IgD-negative memory B cell (primary cell): ENCODE measurements around the gene LENEP. TPM values are rescaled to one million over a fixed set of nuclear protein-coding genes. Genes with fewer than 3 reads are reported as not detected.
A peak's percentile ranks its signal among the peaks of the same experiment; 100 is the strongest.
"Not testable (repeated sequence)": the region's sequence is repeated elsewhere in the genome, so short reads cannot be mapped to it uniquely, and the experiment has no call there.

Experiments
- H3K27ac Mint-ChIP-seq, 3 donors: one replicate each; pipeline ENCODE4 v1.8.0; 2020 to 2022; ENCODE audit warnings: mild to moderate bottlenecking in 3 of 3, mixed read lengths in 3 of 3, moderate library complexity in 1 of 3
- H3K27me3 Mint-ChIP-seq: one replicate; pipeline ENCODE4 v1.8.0; 2021; ENCODE audit warnings: mixed read lengths
- H3K36me3 Mint-ChIP-seq: one replicate; pipeline ENCODE4 v1.8.0; 2020; ENCODE audit warnings: mild to moderate bottlenecking, mixed read lengths
- H3K4me1 Mint-ChIP-seq, 3 donors: one replicate each; pipeline ENCODE4 v1.8.0; 2020 to 2022; ENCODE audit warnings: mixed read lengths in 3 of 3, mild to moderate bottlenecking in 1 of 3
- H3K4me3 Mint-ChIP-seq, 4 donors: one replicate each; pipeline ENCODE4 v1.8.0; 2020 to 2022; ENCODE audit warnings: mild to moderate bottlenecking in 4 of 4, mixed read lengths in 4 of 4, moderate library complexity in 3 of 4
- H3K9me3 Mint-ChIP-seq, 3 donors: one replicate each; pipeline ENCODE4 v1.8.0; 2020 to 2021; ENCODE audit warnings: mixed read lengths in 3 of 3, mild to moderate bottlenecking in 1 of 3
- polyA plus RNA-seq: library from polyadenylated mRNA; unstranded; fragments of 300-500 nt; fragmentation: Illumina TruSeq; gene quantifications from one replicate; pipeline ENCODE4 v1.2.3, GENCODE V29; 2021

LENEP gene
- polyA plus RNA-seq, 1 donor from 2014 or later = not detected

DNA sequence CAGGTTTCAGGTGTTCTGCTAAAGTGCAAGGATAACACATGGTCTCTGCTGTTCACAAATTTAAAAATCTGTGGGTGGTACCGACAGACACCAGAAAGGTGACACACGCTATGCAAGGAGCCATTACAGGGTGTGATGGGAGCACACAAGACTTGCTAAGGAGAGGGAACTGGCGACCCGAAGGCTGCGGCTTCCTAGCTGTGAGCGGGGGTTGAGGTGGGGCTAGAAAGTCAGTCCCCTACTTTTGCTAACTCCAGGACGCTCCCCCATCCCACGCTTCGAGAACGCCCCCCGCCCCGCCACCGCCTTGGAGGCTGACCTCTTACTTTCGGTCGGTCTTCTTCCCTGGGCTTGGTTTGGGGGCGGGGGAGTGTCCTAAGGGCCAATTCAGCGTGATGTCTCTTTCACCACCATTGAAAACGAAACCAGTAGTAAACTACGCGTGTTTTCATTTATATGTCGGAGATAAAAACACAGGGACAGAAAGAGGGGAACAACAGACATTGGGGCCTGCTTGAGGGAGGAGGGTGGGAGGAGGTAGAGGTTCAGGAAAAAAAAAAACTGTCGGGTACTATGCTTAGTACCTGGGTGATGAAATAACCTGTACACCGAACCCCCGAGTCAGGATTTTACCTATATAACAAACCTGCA, 17.9 kb upstream of the LENEP start:
- Mint-ChIP-seq H3K36me3 (no peaks in the 10 kb centered on the region), H3K9me3 (no peaks in the 10 kb centered on the region), H3K4me1 (peaks cover 0 to 23% (median 18%) of the 10 kb centered on the region in 3 donors), H3K27ac (no peak overlapping the region), H3K27me3 (no peaks in the 10 kb centered on the region), H3K4me3 (no peak overlapping the region)

DNA sequence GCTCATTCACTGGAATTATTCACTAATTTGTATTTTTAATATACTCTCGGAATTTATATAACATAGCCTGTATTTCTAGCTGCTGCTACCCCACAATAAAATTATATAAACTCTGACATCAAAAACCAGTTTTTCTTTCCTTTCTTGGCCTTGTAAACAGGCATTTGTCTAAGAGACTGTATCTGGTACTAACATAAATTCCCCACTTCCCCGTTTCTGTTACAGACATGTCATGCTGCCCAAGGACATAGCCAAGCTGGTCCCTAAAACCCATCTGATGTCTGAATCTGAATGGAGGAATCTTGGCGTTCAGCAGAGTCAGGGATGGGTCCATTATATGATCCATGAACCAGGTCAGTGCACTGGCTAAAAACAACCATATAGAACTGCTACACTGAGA, 15.6 kb upstream of the LENEP start:
- not testable (repeated sequence) for H3K27me3 Mint-ChIP-seq, H3K36me3 Mint-ChIP-seq, H3K9me3 Mint-ChIP-seq
- Mint-ChIP-seq H3K4me1 (peaks cover 0 to 11% (median 7%) of the 10 kb centered on the region in 3 donors), H3K4me3 (peak overlapping the region in 2 of 4 donors; percentile 6), H3K27ac (peak overlapping the region in 2 of 3 donors; percentile 22 to 80)

DNA sequence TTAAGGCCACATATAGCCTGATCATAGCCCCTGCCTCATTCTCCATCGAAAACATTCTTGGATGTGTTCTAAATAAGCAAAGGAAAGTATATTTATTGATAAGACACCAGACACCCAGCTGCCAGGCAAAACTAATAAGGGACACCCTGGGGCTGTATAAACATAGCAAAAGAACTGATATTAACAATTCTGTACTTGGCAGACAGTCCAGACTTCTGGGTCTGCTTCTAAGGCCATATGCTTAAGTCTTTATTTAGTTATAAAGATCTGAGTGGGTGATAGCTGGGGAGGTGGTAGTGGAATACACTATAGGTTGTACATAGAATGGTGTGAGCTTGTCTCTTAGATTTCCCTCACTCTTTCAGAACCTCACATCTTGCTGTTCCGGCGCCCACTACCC, 15.0 kb upstream of the LENEP start:
- H3K27me3 Mint-ChIP-seq = no peaks in the 10 kb centered on the region
- no peak overlapping the region for H3K27ac Mint-ChIP-seq
- peaks cover 0 to 8% (median 7%) of the 10 kb centered on the region in 3 donors for H3K4me1 Mint-ChIP-seq
- peaks cover 2% of the 10 kb centered on the region for H3K36me3 Mint-ChIP-seq
- H3K4me3 Mint-ChIP-seq = no peak overlapping the region
- no peaks in the 10 kb centered on the region for H3K9me3 Mint-ChIP-seq

DNA sequence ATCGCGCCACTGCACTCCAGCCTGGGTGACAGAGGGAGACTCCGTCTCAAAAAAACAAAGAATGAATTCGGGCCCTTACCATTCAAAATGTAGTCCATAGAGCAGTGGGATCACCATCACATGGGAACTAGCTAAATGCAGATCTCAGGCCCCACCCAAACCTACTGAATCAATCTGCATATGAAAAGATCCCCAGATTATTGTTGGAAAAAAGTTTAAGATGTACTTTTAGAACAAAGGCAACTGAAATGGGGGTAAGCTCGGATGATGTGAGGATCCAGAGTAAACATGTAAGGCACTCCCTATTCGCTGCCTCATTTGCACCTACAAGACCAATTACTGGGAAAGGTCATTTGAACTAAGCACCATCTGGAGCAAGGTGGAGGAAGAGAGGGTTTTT, 11.0 kb upstream of the LENEP start:
- Mint-ChIP-seq H3K4me3 (no peak overlapping the region), H3K27ac (no peak overlapping the region), H3K4me1 (peaks cover 0 to 14% (median 10%) of the 10 kb centered on the region in 3 donors), H3K9me3 (no peaks in the 10 kb centered on the region), H3K36me3 (peaks cover 2% of the 10 kb centered on the region), H3K27me3 (no peaks in the 10 kb centered on the region)

DNA sequence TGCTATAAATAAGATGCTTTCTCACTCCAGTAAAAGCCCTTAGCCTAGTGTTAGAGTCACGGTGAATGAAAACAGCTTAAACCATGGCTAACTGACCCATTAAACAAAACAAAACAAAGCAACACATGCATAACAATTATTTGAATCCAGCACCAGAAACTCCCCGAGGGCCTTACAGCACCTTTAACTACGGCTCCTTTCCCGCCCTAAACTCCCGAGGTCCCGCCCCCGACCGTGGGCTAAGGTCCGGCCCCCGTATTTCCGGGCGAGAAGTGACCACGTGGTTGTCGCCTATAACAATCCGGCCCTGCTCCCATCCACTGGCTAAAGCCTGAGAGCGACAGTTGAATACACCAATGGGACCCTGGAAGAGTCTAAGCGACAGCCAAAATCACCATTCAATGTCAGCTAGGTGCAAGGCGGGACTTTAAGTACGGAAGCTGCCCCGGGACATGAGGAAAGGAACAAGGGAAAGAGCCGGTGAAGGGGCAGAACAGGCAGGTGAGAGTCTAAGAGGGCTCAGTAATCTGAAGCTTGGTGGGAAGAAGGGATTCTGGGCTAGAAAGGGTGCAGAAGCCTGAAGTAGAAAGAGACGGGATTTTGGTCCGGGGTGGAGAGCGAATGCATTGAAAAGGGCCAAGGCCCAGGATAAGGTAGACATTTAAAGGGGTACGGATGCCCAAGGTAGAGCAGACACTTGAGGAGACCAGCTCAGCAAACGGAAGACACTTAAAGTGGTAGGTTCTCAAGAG, 10.3 kb upstream of the LENEP start, which contains the start of gene FLAD1:
TSS of gene FLAD1 (plus strand) at position 448 of the 752 bp plus-strand sequence. CDS start 351 bp downstream, outside the sequence.
- H3K36me3 Mint-ChIP-seq = peaks cover 2% of the 10 kb centered on the region
- H3K4me3 Mint-ChIP-seq = no peak within 1 kb of the TSS
- peak within 1 kb of the TSS in 1 of 3 donors; percentile 76 for H3K27ac Mint-ChIP-seq

DNA sequence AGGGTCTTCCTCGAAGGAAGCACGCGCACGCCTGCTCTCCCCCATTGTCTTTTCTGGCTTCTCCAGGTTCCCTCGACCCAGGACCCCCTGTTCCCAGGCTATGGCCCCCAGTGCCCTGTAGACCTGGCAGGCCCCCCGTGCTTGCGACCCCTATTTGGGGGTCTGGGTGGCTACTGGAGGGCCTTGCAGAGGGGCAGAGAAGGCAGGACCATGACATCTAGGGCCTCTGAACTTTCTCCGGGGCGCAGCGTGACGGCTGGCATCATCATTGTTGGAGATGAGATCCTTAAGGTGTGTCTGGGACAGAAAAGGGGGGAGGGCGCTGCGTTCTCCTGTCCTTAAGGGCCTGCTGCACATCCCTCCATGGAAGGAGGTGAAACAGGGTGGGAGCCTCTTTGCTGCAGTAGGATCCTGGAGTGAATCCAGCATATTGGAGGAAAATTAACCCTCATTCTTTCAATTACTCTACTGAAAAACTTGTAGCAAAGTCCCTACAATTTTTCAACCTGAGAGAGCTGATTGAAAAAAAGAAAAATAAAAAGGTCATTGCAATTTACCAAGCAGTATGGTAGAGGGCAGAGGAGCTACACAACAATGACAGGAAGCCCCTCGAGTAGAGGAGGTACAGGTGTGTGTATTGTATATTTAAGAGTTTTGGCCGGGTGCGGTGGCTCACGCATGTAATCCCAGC, 9.5 kb upstream of the LENEP start:
- Mint-ChIP-seq H3K4me3 (no peak overlapping the region), H3K9me3 (no peaks in the 10 kb centered on the region), H3K27me3 (no peaks in the 10 kb centered on the region), H3K4me1 (peaks cover 0 to 11% (median 9%) of the 10 kb centered on the region in 3 donors), H3K27ac (peak overlapping the region in 1 of 3 donors; percentile 76), H3K36me3 (peaks cover 5% of the 10 kb centered on the region)

More for the DNA sequence above, 10.3 kb upstream of the LENEP start, which contains the start of gene FLAD1:
- Mint-ChIP-seq H3K4me1 (peaks cover 0 to 9% (median 8%) of the 10 kb centered on the region in 3 donors), H3K9me3 (no peaks in the 10 kb centered on the region), H3K27me3 (no peaks in the 10 kb centered on the region)

DNA sequence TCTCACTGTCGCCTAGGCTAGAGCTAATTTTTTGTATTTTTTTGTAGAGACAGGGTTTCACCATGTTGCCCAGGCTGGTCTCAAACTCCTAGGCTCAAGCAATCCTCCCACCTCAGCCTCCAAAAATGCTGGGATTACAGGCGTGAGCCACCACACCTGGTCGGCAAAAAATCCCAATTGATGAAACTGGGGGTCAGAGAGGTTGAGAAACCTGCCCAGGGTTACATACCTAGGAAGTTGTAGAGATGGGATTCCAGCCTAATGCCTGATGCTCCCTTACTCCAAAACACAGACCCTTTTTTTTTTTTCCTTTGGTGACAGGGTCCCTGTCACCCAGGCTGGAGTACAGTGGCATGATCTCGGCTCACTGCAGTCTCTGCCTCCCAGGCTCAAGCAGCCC, 6.7 kb upstream of the LENEP start:
- not testable (repeated sequence) for H3K27me3 Mint-ChIP-seq, H3K9me3 Mint-ChIP-seq, H3K36me3 Mint-ChIP-seq, H3K27ac Mint-ChIP-seq, H3K4me3 Mint-ChIP-seq
- peaks cover 0 to 14% (median 10%) of the 10 kb centered on the region in 3 donors for H3K4me1 Mint-ChIP-seq

DNA sequence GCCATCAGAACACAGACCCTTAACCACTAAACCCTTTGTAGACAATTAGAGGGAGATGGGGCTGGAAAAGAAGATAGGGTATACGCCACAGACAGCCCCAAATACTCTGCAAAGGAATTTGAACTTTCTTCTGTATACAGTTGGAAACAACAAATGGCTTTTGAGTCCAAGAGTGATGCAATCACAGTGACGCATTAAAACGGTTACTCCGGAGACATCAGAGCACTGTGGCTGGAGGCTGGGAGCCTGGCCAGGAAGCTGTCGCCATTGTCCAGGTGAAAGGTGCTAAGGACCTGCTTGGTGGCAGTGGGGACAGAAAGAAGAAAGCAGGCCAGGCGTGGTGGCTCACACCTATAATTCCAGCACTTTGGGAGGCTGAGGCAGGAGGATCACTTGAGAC, 6.1 kb upstream of the LENEP start:
- H3K9me3 Mint-ChIP-seq = no peaks in the 10 kb centered on the region
- H3K27me3 Mint-ChIP-seq = no peaks in the 10 kb centered on the region
- peaks cover 0 to 14% (median 10%) of the 10 kb centered on the region in 3 donors for H3K4me1 Mint-ChIP-seq
- H3K27ac Mint-ChIP-seq = no peak overlapping the region
- peaks cover 3% of the 10 kb centered on the region for H3K36me3 Mint-ChIP-seq
- H3K4me3 Mint-ChIP-seq = no peak overlapping the region

DNA sequence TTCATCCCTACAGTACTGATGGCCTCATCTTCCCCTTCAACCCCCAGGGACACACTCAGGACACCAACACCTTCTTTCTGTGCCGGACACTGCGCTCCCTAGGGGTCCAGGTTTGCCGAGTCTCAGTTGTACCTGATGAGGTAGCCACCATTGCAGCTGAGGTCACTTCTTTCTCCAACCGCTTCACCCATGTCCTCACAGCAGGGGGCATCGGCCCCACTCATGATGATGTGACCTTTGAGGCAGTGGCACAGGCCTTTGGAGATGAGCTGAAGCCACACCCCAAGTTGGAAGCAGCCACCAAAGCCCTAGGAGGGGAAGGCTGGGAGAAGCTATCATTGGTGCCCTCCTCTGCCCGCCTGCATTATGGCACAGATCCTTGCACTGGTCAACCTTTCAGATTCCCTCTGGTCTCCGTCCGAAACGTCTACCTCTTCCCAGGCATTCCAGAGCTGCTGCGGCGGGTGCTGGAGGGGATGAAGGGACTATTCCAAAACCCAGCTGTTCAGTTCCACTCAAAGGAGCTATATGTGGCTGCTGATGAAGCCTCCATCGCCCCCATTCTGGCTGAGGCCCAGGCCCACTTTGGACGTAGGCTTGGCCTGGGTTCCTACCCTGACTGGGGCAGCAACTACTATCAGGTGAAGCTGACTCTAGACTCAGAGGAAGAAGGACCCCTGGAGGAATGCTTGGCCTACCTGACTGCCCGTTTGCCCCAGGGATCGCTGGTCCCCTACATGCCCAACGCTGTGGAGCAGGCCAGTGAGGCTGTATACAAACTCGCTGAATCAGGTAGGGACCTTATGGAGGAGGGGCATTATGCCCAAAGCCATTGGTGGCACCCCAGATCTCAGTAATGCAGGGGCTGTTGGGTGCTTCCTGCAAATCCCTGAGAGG, 5.1 kb upstream of the LENEP start:
- Mint-ChIP-seq H3K27ac (no peak overlapping the region), H3K4me3 (peak overlapping the region in 1 of 4 donors; percentile 29), H3K27me3 (no peaks in the 10 kb centered on the region), H3K9me3 (no peaks in the 10 kb centered on the region), H3K36me3 (peaks cover 4% of the 10 kb centered on the region), H3K4me1 (peaks cover 0 to 14% (median 12%) of the 10 kb centered on the region in 3 donors)

DNA sequence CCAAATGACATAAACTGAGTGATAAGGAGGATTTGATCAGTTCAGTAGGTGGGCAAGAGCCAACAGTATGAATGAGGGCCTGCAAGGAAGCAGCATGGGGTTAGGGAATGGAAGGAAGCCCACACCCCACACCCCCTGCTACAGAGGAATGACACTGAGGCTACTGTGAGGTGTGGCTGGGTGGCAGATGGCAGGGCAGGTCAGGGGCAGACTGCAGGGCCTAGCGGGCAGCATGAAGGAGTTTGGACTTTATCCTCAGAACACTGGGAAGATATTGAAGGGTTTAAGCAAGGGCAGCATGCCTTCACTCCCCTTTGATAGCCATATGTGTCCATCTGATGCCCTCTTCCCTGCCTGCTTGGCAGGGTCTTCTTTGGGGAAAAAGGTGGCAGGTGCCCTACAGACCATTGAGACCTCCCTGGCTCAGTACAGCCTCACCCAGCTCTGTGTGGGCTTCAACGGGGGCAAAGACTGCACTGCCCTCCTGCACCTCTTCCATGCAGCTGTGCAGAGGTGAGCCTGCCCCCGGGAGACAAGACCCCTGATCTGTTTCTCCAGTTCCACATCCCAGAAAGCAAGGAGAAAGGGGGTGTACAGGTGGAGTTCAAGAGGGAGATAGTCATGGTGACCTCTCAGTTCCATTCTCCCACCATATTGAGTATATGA, 4.1 kb upstream of the LENEP start:
- Mint-ChIP-seq H3K27me3 (no peaks in the 10 kb centered on the region), H3K4me1 (peaks cover 0 to 9% (median 6%) of the 10 kb centered on the region in 3 donors), H3K4me3 (peak overlapping the region in 1 of 4 donors; percentile 18), H3K36me3 (peaks cover 4% of the 10 kb centered on the region), H3K9me3 (no peaks in the 10 kb centered on the region), H3K27ac (no peak overlapping the region)

DNA sequence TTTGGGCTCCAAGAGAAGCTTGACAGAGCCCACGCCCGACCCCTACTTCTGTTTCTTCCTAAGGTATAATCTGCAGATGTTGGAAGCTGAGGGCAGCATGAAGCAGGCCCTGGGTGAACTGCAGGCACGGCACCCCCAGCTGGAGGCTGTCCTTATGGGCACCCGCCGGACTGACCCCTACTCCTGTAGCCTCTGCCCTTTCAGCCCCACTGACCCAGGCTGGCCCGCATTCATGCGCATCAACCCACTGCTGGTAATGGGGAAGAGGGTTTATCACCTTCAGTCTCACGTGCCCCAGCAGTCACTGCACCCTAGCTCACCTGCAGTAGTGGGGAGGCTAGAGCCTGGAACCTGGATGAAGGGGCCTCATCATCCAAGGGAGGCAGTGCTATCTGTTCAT, 3.1 kb upstream of the LENEP start:
- Mint-ChIP-seq H3K27ac (no peak overlapping the region), H3K27me3 (no peaks in the 10 kb centered on the region), H3K36me3 (peaks cover 4% of the 10 kb centered on the region), H3K9me3 (no peaks in the 10 kb centered on the region), H3K4me1 (peaks cover 0 to 8% (median 7%) of the 10 kb centered on the region in 3 donors), H3K4me3 (no peak overlapping the region)

DNA sequence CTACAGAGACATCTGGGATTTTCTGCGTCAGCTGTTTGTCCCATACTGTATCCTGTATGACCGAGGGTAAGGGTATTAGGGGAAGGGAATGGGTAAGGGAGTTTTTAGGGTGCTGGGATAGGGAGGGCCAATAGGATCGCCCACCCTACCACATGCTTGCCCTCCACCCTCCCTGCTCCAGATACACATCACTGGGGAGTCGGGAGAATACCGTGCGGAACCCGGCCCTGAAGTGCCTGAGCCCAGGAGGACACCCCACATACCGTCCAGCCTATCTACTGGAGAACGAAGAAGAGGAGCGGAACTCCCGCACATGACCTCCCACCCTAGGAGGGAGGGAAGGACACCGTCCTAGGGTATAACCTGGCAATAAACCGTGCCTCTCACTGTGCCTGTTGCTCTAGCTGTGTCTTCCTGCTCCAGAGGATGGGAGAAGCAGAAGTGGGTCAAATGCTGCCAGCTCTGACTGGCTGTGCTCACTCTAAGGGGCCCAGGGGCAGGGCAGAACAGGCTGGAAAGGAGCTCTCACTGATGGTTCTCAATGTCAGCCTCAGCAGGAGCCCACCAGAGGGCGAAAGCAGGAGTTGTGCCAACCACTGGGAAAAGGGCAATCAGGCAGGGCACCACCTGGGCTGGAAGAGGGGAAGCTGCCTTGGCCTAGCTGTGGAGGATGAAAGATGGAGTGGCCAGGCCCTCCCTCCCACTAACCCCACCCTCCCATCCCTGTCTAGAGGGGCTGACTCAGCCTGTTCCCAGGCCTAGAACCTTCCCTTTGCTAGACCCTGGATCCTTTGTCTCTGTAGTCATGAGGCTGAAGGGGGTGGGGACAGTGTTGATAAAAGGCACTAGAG, 440 bp upstream of the LENEP start:
- Mint-ChIP-seq H3K27me3 (no peaks in the 10 kb centered on the region), H3K27ac (peak overlapping the region in 2 of 3 donors; percentile 10 to 62), H3K9me3 (no peaks in the 10 kb centered on the region), H3K4me3 (no peak overlapping the region), H3K4me1 (peaks cover 7 to 12% (median 9%) of the 10 kb centered on the region in 3 donors), H3K36me3 (peaks cover 4% of the 10 kb centered on the region)

DNA sequence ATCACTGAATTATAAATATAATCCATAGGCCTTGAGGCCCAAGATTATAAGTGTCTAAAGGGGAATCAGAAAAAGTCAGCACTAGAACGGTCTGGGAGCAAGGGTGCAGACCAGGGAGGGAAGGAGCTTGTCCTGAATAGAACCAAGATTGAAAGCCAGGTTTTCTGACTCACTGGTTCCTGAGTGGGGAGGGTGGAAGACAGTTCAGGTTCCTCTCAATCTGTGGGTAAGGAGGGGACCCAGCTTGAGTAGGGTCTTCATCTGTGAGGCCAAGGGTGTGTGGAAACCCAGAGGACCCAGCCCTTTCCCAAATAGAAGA, 842 bp downstream of the LENEP start:
- Mint-ChIP-seq H3K27ac (peak overlapping the region in 1 of 3 donors; percentile 48), H3K9me3 (no peaks in the 10 kb centered on the region), H3K4me1 (peaks cover 6 to 16% (median 15%) of the 10 kb centered on the region in 3 donors), H3K4me3 (no peak overlapping the region), H3K27me3 (no peaks in the 10 kb centered on the region), H3K36me3 (peaks cover 2% of the 10 kb centered on the region)
